ENCODE measurements around the gene JAK2. TPM values are rescaled to one million over a fixed set of nuclear protein-coding genes. Genes with fewer than 3 reads are reported as not detected.

The JAK2 gene
- total RNA-seq, 1 experiment from 2014 or later = 3.3 TPM

GRCh38 chr9:5112109-5112592, 127.1 kb downstream of the JAK2 start:
- no peak overlapping the region for H3K4me3 Mint-ChIP-seq
- H3K27ac Mint-ChIP-seq = no peak overlapping the region
- ChIA-PET CTCF (interaction anchor here (0.8 kb wide), 1 partner anchor 349 kb away, joined by 5 read pairs; no protein-coding TSS in a partner anchor), POLR2A (no interaction called here)
- peaks cover 5% of the 10 kb centered on the region; the same call in 1 of the 2 replicates for H3K36me3 Mint-ChIP-seq
- DNase-seq (ENCODE audit: low spot score) = no peak
- no peaks in the 10 kb centered on the region for H3K4me1 Mint-ChIP-seq
- H3K9me3 Mint-ChIP-seq = peaks cover 10% of the 10 kb centered on the region
- ATAC-seq = no peak
- no peaks in the 10 kb centered on the region for H3K27me3 Mint-ChIP-seq (ENCODE audit: low read depth)
- TF ChIP-seq ZBTB21 (CRISPR knock-in tag; IDR thresholded peaks at IDR 0.05; ENCODE audit: borderline replicate concordance) (no peak), NFYB (CRISPR knock-in tag; conservative IDR thresholded peaks at IDR 0.05; ENCODE audit: low read depth) (no peak), JUN (CRISPR knock-in tag; IDR thresholded peaks at IDR 0.05) (no peak), ATF2 (CRISPR knock-in tag; IDR thresholded peaks at IDR 0.05; ENCODE audit: borderline replicate concordance, low read depth) (no peak), HMGXB4 (CRISPR knock-in tag; IDR thresholded peaks at IDR 0.05) (no peak), MAX (CRISPR knock-in tag; IDR thresholded peaks at IDR 0.05) (no peak), ZNF281 (CRISPR knock-in tag; IDR thresholded peaks at IDR 0.05) (no peak), SP1 (CRISPR knock-in tag; conservative IDR thresholded peaks at IDR 0.05) (no peak), FOXJ3 (CRISPR knock-in tag; IDR thresholded peaks at IDR 0.05; ENCODE audit: borderline replicate concordance) (no peak)

- peaks cover 10% of the 10 kb centered on the region for H3K9me3 Mint-ChIP-seq
- no peak for DNase-seq (ENCODE audit: low spot score)
- ChIA-PET POLR2A (no interaction called here), CTCF (interaction anchor here (0.8 kb wide), 1 partner anchor 349 kb away, joined by 5 read pairs; no protein-coding TSS in a partner anchor)
- no peak for ATAC-seq
- H3K4me1 Mint-ChIP-seq = no peaks in the 10 kb centered on the region
- TF ChIP-seq MAX (CRISPR knock-in tag; IDR thresholded peaks at IDR 0.05) (no peak), RELA (CRISPR knock-in tag; IDR thresholded peaks at IDR 0.05; ENCODE audit: borderline replicate concordance) (no peak), GRHL2 (CRISPR knock-in tag; IDR thresholded peaks at IDR 0.05; ENCODE audit: insufficient replicate concordance, severe bottlenecking) (no peak), PRDM15 (CRISPR knock-in tag; IDR thresholded peaks at IDR 0.05) (no peak), IRF1 (CRISPR knock-in tag; IDR thresholded peaks at IDR 0.05) (no peak), ZNF512 (CRISPR knock-in tag; IDR thresholded peaks at IDR 0.05; ENCODE audit: borderline replicate concordance) (no peak), SOX15 (CRISPR knock-in tag; IDR thresholded peaks at IDR 0.05) (no peak)
- no peaks in the 10 kb centered on the region for H3K27me3 Mint-ChIP-seq (ENCODE audit: low read depth)
- H3K36me3 Mint-ChIP-seq = peaks cover 5% of the 10 kb centered on the region; the same call in 1 of the 2 replicates
- no peak overlapping the region for H3K4me3 Mint-ChIP-seq
- no peak overlapping the region for H3K27ac Mint-ChIP-seq
These were observed 127.6 kb downstream of the JAK2 start for GRCh38 chr9:5112646-5113045.
